Stimulated activated CD4-positive, alpha-beta T cell treated with anti-CD3 and anti-CD28 coated beads, TNF-alpha, amount 100 ng/mL, for 24 hours (primary cell): ENCODE data around the gene APBB2.

ENCODE experiments used
- DNase-seq, 3 experiments: peaks; one replicate each; pipeline ENCODE4 v3.0.0-alpha.2; 2020; ENCODE audit warnings: low read depth in 3 of 3

Gene APBB2

DNA sequence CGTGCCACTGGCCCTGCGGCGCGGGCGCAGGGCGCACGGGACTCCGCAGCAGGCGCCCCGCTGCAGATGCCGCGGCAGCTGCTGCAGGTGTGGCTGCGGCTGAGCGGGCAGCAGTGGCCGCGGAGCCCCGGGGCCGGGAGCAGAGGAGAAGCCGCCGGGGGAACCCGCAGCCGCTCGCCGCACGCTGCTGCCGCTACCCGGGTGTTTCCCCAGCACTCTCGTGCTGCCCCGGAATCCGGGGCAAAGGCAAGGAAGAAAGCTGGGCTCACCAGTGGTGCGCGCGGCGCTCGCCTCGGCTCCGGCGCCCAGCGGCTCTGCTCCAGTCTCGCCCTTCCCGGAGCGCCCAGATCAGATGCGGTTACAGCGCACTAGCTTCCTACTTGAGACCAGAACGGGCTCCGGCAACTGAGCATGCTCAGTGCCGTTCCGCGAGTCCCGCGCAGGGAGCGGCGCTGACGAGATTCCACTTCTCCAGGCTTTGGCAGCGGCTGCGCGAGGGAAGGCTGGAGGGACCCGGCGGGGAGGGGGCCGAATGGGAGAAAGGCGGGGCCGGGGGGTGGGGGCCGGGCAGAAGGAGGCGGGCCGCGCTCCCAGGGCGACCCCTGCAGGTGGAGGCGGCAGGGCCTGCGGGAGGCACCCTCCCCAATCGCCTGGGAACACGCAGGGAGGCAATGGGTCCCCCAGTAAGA lies at the start of gene APBB2:
Gene APBB2 (minus strand): TSS at position 407 of the 689 bp plus-strand sequence. CDS start 181,288 bp downstream, outside the sequence.
- peak in 1 of 3 experiments; percentile 58 for DNase-seq

GRCh38 chr4:41262198-41262597 lies 47.9 kb upstream of the APBB2 start:
- no peak for DNase-seq

DNA sequence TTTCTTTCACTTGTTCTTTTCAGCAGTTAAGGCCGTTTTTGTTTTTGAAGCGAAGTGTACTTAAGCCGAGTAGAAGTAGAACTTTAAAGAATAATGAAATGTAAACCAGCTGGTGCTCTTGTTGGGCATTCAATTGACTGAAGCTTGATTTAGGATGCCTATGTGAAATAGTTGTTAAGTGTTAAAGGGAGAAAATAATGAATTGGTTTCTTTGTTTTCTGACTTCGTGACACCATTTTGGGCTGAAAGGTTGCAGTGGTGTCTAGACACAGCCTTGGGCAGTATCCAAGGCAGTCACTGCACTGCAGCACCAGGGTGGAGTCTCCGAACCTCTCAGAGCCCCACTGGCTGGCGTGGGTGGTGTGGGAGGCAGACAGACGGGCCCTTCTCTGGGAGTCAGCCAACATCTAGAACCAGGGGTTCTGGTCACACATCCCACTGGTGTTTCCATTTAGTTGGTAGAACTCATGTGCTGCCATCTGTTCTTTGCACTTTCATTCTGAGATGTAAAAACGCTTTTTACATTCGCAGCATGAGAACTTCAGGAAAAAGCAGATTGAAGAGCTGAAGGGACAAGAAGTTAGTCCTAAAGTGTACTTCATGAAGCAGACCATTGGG lies 45.9 kb upstream of the APBB2 start:
- no peak for DNase-seq

- DNase-seq, result no peak
Measured at GRCh38 chr4:41258783-41259182, 44.4 kb upstream of the APBB2 start.

- no peak for DNase-seq
Measured at GRCh38 chr4:41257906-41258305, 43.6 kb upstream of the APBB2 start.

DNA sequence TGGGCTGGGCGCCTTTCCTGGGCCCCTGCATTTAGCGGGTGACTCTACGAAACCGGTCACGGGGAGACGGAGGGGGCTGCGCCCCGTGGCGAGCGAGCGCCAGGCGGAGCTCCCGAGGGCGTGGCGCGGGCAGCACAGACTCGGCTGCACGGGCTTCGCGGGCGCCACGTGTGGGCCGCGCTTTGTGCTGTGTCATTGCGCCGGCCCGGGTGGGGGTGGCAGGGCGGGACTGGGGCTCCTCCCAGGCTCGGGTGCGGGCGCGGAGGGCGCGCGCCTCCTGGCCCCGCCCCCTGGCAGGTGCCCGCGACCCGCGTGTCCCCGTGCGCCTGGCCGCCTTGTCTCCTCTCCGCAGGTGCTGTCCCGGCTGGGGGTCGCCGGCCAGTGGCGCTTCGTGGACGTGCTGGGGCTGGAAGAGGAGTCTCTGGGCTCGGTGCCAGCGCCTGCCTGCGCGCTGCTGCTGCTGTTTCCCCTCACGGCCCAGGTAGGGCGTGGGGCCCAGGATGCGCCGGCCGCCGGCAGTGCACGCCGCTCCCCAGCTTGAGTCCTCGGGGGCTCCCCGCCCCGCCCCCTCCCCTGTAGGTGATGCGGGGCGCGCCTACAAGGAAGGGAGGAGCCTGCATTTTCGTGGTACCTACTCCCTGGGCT lies 43.0 kb upstream of the APBB2 start:
- peak in 2 of 3 experiments; percentile 22 to 37 for DNase-seq

DNA sequence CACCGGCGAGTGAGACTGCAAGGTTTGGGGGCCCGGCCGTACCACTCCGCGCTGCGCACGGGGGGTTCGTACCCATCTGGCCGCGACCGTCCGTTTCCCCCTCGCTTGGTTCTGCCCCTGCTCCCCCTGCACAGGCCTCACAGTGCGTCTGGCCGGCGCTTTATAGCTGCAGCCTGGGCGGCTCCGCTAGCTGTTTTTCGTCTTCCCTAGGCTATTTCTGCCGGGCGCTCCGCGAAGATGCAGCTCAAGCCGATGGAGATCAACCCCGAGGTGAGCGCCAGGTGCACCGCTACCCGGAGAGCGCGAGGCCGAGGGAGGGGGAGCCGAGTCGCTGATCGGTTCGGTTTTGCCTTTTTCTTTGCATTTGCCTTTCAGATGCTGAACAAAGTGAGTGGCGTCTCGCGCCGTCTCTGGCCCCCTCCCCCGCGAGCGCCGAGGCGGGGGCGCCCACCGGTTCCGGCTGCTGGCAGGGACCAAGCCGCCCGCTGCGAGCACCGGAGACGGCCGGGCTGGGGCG lies 42.5 kb upstream of the APBB2 start, which contains the start of gene UCHL1:
Gene UCHL1 (plus strand): TSS at position 189 of the 517 bp plus-strand sequence. CDS start 49 bp downstream, at position 238.
- DNase-seq, result peak in 1 of 3 experiments; percentile 2

DNA sequence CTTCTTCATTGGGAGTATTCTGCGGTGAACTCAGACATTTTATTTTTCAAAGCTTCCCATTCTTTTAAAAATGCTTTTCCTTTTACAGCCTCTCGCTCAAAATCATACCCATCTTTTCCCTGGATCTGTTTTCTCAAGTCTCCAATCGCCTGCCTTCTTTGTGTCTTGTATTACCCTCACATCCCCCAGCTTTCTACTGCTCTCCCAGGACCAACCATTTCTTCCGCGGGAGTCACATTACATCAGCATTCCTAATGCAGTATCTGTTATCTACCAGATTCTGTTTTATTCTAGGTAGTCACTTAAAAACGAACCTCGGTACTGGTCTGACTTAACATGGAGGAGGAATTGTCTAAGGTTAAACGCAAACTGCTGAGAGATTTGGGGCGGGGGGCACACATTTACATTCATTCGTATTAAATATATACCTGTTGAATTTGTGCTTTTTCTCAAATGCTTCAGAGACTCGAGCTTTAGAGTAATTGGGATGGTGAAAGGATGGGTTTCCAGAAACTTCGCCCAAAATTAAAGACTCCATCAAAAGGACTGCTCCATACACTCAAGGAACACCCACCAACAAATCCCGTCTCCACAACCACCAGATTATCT lies 41.9 kb upstream of the APBB2 start:
- DNase-seq, result no peak

DNA sequence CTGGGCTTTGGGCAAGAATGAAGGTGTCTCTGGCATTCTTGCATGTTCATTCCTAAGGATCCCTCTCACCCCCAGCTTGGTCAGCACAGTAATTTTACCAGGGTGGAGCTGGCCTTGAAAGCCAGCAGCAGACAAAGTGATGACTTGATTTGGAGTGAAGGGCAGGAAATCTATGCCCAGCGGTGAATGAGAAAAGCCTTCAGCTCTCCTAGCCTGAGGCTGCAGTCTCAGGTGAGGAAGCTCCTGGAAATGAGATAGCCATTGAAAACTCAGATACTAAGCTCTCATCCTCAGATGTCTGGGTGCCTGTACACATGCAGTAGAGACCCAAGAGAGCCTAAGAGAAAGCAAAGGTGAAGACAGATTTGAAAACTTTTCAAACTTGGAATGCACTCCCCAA lies 31.6 kb upstream of the APBB2 start:
- no peak for DNase-seq

- DNase-seq, result no peak
Measured at GRCh38 chr4:41241919-41242318, 27.6 kb upstream of the APBB2 start.

DNA sequence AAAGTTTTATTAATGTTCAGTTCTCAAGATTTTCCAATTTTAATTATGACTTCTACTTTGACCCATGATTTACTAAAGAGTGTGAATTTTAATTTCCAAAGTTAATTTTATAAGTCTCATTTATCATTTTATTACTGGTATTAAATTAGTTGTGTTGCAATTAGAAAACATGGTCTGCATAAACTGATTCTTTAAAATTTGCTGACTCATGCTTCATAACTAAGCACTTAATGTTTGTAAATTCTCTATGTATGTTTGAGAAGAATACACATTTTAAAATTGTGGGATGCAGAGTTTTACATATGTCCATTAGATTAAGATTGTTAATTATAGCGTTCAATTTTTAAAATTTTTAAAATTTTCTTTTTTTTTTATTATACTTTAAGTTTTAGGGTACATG lies 22.2 kb upstream of the APBB2 start:
- DNase-seq, result no peak

DNA sequence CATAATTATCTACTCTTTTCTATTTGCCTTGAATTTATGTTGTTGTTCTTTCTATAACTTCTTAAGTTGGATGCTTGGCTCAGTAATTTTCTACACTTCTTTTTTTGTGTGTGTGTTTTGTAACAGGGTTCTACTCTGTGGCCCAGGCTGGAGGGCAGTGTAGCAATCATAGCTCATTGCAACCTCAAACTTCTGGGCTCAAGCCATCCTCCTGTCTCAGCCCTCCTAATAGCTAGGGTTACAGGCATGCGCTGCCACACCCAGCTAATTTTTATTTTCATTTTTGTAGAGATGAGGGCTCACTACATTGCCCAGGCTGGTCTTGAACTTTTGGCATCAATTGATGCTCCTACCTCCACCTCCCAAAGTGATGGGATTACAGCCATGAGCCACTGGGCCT lies 21.7 kb upstream of the APBB2 start:
- DNase-seq, result no peak

DNA sequence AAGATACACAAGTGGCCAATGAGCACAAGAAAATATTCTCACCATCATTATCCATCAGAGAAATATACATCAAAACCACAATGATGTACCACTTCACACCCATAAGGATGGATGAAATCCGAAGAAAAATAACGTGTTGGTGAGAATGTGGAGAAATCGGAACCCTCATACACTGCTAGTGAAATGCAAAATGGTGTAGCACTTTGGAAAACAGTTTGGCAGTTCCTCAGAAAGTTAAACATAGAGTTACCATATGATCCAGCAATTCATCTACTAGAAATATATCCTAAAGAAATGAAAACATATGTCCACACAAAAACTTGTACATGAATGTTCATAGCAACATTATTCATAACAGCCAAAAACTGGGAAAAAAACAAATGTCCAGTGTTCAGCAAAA lies 18.5 kb upstream of the APBB2 start:
- no peak for DNase-seq

- no peak for DNase-seq
Measured at GRCh38 chr4:41232406-41232805, 18.1 kb upstream of the APBB2 start.

- DNase-seq, result no peak
Measured at GRCh38 chr4:41227902-41228301, 13.6 kb upstream of the APBB2 start.

DNA sequence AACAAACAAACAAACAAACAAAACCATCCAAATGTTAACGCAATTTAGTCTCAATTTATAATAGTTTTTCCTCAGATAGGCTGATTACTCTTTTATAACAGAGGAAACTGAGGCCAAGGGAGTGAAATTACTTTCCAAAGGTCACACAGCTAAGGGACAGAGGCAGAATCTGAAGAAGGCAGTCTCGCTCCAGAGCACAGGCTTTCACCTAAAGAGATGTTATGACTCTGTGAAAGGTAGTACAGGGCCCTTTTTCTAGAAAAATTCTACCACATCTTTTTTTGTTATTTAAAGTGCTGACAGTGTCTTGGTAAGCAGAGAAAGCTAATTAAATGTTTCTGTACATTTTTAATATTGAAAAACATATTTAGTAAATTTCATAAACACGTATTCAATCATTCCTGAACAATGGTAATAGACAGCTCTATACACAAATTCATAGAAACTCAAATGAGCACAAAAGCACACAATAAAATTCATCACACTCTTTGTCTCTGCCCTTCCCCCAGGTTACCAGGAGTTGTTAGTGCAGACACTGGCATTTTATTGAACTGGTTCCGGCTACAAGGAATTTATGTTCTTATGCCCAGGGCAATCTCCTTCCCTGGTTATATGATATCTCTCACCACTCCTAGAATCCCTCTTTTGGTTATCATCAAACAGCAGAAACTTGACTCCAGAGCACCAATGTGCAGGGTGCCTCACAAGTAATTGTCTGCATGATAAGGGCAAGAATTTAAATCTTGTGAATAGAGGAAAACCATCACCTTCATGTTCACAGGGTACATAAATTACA lies 7.7 kb upstream of the APBB2 start:
- DNase-seq, result no peak

DNA sequence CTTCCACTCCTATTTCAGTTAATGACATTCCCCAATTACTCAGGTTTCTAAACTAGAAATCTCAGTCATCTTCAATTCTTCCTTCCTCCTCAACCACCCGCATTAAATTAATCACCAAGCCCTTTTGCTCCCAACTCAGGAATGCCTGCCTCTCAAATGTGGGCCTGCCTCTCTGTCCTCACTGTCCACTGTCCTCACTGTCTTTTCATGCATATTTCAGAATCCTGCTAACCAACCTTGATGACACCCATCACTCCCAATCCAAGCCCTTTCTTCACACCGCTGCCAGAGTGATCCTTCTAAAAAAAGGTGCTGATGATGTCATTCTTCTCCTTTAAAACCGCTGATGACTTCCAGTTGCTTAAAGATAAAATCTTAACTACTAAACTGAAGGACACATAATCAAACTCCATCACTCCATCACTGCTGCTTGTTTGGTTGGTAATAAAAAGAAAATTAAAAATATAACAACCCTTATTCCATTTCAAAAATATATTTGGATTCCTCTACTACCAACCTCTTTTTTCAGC lies 5.1 kb upstream of the APBB2 start:
- no peak for DNase-seq

DNA sequence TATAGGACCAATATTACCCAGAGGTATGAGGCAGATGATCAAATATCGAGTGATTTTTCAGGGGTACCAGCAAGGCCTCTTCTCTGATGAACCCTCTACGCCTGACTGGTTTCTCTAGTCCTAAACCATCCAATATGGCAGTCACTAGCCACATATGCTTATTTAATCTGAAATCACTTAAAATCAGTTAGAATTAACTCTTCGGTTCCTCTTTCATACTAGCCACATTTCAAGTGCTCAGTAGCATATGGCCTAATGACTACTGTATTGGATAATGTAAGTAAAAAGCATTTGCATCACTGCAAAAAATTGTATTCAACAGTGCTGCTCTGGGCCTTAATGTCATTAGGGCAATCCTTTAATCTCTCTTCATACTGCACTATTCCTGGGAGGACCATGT lies 4.4 kb upstream of the APBB2 start:
- DNase-seq, result no peak

DNA sequence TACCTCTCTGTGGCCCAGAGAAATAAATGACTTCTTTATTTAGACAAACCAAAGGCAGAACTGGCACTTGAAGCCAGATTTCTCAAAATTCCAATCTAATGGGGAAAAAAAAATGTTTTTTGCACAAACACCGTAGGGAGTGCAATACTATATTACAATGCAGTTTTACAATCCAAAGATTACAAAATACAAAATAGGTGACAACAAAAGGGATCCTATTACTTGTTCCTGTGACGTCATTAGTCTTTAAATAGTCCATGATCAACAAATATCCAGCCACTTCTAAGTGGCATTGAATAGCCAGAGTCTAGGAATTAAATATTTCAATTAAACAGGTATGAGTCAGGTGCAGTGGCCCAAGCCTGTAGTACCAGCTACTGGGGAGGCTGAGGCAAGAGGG lies 3.0 kb upstream of the APBB2 start:
- DNase-seq, result no peak

DNA sequence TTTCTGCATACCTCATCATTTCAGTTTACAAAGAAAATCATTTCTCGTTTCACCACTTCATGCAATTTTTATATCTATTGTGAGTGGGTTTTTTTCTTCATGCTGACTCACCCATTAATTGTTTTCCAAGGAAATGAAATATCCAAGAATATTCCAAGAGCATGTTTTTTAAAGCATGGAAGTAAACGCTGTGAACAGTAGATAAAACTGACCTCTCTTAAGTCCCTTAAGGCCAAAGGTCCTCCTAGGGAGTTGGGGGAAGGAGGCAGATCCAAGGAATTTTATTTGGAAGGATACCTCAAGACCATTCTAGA lies 2.6 kb upstream of the APBB2 start:
- no peak for DNase-seq

GRCh38 chr4:41216294-41217019 lies 2.1 kb upstream of the APBB2 start:
- DNase-seq, result peak; percentile 27 to 68 (median 28)
